CD4-positive, alpha-beta T cell treated with Interleukin-6 at 100 ng/mL for 8 hours (primary cell): ENCODE measurements around the gene TMEM108.

Experiments
- DNase-seq: peaks from one replicate; pipeline ENCODE4 v3.0.0-alpha.2; 2020; ENCODE audit warnings: mixed read lengths, low spot score

TMEM108 gene

DNA sequence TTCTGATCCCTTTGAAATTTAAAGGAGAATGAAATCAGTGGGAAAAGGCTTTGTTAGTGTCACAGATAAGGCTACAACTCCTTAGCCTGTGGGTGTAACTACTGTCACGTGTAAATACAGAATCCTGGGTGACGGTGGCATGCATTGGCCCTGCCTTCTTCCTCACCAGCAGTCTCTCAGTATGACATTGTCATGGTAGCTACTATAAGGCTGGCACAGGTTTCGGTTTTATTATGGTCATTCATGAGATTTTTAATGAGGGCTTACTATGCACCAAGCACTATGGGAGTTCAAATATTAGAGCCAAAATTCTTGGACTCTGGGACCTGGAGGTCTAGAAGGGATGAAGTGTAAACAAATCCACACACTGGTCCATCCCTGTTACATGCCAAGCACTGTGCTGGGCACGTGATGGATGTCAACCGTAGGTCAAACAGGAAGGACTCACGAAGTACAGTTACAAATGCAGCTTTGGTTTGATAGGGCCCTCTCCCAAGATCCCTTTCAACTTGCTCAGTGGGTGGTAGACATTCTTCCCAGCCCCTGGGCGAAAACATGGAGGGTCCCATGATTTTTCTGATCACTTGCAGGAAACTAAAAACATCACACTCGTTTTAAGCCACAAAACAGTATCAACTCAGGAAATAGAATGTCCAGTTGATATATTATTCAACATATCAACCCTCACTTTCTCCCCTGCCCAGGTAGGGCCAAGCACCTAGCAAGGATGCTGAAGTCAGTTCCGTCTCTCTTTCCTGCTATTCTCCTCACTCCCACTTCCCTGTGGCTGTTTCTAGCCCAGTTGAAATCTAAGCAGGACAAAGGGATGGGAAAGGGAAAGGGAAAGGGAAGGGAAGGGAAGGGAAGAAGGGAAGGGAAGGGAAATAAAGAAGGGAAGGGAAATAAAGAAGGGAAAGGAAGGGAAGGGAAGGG, 387.0 kb downstream of the TMEM108 start:
- no peak for DNase-seq

DNA sequence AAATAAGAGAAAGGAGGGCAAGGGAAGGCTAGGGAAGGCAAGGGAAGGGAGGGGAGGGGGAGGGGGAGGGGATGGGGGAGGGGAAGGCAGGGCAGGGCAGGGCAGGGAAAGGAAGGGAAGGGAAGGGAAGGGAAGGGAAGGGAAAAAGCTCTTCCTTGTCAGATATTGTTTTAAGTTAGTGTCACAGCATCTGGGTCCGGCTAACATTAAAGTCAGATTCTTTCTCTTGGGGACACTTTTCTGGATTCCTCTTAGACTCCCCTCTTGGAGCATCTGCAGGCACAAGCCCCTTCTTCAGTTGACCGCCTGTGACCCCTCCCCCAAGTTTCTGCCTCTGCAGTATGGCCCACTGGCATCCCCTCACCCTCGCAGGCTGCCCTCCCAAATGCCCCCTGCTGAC, 387.7 kb downstream of the TMEM108 start:
- no peak for DNase-seq

DNA sequence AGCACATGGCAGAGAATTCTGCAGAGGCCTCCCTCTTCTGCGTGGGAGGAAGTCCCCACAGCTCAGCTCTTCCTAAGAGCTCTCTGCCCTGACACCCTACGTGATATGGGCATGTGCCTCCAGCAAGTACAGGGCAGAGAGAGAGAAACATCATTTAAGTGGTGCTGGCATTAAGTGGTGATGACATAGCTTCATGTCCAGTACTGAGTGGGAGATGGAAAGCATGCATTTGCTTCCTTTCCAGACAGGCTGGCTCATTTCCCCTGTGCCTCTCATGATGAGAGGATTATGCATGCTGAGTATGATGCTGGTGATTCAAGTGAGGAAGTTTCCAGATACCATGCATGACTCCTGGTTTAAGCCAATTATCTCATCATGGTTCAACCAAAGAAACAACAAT, 388.5 kb downstream of the TMEM108 start:
- no peak for DNase-seq

DNA sequence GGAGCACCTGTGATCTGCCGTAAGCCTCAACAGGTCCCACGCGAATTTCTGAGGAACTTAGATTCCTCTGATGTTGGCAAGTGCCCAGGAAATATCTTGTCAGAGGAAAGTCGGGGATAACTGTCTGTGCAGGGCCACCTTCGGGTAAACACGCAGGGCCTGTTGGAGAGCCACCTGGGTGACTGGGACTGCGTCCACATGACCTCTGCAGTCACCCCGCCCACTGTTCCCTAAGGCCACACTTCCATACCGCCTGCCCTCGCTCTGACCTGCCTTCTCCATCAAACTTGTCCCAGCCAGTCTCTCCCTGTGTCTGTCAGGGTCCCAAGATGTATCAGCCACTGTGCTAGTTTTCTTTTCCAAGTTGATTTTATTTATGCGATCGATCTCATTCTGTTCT, 390.4 kb downstream of the TMEM108 start:
- no peak for DNase-seq

DNA sequence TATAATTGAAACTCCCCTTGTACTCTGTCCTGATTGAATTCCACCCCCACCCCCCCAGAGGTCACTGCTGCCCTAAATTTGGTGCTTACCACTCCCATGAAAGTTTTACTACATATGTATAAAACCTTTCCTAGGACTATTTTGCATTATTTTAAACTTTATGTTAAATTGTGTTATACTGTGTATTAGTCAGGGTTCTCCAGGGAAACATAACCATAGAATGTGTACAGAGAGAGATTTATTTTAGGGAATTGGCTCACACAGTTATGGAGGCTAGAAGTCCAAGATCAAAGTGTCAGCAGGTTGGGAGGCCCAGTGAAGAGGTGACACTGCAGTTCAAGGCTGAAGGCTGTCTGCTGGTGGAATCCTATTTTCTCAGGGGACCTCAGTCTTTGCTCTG, 390.9 kb downstream of the TMEM108 start:
- no peak for DNase-seq

DNA sequence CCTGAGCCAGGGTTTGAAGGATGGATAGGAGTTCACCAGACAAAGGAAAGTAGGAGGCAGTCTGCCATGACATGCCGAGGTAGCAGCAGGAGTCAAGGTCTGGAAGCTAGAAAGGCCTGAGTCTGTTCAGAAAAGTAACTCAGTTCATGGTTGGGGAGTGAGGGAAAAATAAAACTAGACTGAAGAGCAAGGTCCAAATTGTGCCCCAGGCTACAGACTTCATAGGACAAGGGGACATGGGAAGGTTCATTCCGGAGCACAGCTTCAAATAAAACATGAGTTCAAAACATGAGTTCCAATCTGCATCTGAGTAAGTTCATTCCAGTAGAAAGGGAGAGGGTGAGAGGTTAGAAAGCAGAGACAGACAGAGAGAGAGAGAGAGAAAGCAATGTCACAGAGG, 401.4 kb downstream of the TMEM108 start:
- no peak for DNase-seq

DNA sequence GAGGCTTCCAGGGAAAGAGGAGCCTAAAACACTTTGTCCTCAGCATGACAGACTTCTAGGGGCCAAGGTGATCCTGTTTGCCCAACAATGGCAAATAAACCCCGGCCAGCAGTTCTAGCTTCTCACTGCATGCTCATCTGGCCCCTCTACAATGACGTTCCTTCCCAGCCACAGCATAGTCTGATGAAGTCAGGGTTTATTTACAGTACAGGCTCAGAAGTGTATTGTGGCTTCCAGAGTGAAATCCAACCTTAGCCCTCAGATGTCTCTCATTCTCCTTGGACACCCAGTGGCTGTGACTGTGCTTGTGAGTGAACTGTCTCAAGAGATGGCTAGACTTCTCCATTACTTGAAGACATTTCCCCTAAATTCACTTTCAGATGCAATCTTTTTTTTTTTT, 402.5 kb downstream of the TMEM108 start:
- DNase-seq, result no peak

DNA sequence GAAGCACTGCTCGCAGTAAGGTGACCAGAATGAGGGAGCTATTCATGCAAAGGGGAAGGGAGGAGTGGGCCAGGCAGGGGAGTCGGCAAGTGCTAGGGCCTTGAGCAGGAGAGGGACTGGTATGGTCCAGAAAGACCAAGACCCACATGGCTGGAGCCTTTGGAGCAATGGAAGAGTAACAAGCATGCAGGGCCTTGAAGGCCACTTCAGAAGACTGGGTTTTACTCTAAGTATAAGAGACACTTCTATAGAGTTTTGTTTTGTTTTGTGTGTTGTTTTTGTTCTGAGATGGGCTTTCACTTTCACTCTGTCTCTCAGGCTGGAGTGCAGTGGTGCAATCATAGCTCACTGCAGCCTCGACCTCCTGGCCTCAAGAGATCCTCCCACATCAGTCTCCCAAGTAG, 403.7 kb downstream of the TMEM108 start:
- peak; percentile 16 for DNase-seq

DNA sequence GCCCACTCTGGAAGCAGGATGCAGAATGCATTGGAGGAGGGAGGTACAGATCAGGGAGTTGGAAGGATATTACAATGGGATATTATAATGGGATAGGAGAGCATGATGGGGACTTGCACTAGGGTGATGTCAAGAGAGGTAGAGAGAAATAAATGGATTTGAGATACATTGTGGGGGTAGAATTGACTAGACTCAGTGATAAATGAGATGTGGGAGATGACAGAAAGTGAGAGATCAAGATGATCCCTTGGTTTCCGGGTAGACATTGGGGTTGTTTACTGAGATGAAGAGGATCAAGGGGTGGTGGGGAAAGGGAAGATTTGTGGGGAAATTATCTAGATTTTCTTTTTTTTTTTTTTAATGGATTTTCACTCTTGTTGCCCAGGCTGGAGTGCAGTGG, 404.3 kb downstream of the TMEM108 start:
- no peak for DNase-seq

DNA sequence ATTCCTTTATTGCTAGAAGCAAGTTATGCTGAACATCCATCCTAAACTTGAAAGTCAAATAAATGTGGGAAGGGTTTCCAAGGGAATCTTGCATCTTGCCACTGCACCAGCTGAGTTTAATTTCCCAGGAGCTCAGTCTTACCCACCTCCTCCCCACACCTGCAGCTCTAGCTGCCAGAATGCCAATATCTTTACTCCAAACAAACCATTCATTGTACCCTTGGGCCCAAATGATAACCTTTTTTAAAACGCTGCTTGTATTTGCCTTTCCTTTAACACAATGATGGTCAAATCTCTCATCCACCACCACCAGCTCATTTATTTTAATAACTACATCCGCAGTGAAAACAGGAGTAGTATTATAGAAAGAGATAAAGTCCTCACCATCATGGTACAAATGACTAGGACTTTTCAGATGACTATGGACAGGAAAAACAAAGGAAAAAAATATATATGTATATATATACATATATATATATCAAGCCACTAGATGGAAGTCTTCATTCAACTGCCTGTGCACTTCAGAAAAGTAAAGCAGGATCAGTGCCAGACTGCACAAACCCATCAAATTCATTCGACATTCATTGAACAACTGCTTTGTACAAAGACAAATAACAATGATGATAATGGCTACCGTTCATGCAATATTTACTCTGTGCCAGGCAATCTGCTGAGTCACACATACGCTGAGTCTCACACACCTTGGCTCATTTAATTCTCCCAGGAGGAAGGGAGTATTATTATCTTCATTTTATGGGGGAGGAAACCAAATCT, 405.6 kb downstream of the TMEM108 start:
- DNase-seq, result no peak

DNA sequence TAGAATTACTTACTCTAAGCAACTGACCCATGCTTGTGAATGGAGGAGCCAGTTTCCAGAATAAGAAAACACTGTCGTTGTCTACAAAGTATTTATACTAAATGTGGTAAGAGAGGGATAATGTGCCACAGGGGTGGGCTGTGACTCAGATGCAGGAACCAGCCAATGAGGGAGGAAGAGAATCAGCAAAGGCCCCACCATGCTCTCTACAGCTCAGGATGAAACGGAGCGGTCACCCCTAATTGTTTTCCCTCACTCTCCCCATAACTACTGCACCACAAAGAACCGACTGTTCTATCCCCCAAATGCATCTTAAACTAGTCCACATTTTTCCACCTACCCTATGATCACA, 406.2 kb downstream of the TMEM108 start:
- DNase-seq, result no peak

DNA sequence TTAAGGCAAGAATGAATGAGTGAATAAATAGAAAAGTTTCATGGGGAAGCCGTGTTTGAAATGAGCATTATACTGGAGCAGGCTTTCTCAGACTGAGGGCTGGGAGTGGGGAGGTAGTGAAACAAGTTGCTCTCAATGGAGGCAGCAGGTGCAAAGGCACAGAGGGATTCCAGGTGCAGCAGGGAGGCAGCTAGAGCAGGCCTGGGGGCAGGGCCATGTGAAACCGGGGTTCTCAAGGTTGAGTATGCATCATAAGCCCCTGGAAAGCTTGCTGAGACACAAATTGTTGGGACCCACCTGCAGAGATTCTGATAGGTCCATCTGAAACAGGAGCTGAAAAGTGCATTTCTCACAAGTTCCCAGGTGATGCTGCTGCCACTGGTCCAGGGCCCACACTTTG, 406.9 kb downstream of the TMEM108 start:
- no peak for DNase-seq
